ENCODE results near the gene SNAI1.
A peak's percentile ranks its signal among the peaks of the same experiment; 100 is the strongest.

The SNAI1 gene

DNA sequence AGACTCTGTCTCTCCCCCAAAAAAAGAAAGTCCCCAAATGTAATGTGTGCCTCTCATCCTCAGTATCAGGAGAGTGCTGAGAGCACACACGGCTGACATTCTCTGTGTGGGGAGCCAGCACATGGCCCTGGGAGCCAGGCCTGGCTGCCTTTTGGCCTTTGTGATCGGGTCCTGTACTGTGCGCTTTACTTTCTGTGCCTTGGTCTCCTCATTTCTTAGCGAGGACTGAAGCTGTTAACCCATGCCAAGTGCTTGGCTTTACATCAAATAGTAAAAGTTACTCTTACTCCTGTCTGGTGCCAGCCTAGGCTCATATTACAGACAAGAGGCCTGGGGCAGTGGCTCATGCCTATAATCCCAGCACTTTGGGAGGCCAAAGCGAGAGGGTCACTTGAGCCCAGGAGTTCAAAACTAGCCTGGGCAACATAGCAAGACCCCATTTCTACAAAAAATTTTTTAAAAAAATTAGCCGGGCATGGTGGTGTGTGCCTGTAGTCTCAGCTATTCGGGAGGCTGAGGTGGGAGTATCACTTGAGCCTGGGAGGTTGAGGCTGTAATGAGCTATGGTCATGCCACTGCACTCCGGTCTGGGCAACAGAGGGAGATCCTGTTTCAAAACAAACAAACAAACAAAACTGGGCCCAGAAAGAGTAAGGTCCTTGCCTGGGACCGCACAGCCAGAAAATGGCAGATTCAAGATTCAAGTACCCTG, 50.3 kb downstream of the SNAI1 start:
- no peak for DNase-seq

DNA sequence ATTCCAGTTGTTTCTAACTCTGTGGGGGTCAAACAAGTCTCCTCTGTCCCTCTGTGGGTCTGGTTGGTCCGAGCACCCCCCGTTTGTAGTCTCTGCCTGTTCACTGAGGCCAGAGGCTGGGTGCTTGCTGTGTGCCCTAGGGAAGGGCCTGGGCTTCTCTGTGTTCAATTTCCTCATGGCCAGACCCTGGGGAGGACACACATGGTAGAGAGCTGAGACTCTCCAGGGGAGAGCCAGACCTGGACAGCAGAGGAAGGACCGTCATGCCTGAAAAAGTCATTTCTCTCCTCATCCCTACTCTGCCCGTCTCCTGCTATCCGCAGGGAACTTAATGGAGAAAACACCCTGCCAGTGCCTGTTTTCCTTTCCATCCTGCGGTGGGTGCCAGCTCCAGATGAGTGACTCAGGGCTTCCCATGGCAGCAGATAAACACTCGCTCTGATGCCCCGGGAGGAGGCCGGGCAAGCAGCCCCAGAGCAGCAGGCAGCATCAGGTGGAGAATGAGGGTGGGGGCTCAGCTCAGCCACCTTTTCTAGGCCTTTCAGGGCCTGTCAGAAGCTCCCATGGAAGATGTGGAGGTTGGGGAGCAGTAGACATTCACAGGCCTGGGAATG, 51.9 kb downstream of the SNAI1 start:
- DNase-seq, result peak in 2 of 56 donors; percentile 10 to 18

DNA sequence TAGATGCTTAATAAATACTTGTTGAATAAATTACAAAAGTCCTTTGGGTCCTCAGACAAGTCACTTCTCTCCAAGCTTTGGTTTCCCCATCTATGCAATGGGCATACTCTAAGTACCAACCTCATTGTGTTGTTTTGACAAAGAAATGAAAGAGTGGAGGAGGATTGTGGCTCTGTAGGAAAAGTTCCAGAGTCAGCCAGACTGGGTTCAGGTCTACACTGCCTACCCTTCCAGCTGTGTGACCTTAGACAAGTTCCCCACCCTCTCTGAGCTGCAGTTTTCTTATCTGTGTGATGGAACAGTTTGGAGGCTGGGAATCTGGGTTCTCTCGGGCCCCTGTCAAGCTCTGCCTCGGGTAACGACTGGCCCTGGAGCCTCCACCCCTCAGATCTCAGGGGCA, 53.9 kb downstream of the SNAI1 start:
- DNase-seq, result no peak

DNA sequence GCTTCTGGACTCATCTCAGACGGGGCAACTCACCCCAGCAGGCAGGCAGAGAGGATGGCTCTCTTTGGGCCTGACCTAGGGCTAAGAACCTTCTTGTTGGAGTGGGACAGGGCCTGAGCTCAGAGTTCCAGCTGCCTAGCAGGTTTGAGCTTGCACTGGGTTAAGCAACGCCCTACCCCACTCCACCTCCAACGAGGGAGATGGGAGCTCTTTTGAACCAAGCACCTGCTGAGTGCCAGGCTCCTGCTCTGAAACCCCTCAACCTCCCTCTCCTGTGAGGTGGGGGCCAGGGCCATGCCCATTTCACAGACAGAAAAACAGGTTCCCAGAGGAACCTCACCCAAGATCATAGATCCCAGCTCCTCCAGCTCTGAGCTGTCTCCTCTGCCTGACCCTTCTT, 54.3 kb downstream of the SNAI1 start:
- DNase-seq, result no peak

DNA sequence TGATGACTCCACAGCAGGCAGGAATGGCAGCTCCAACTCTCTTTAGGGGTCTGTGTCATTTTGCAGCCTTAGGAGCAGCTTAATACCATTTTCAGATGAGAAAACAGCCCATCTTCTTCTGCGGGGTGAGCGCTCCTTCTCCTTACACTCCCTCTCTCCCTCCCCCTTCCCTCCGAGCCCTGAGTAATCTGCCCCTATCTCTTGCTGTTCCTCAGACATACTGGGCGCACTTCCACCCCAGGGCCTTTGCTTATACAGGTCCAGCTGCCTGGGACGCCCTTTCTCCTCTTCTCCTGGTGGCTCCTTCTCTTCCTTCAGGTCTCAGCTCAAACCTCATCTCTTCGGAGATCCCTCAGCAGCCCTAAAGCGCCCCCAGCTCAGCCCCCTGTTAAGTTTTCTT, 54.8 kb downstream of the SNAI1 start:
- no peak for DNase-seq

DNA sequence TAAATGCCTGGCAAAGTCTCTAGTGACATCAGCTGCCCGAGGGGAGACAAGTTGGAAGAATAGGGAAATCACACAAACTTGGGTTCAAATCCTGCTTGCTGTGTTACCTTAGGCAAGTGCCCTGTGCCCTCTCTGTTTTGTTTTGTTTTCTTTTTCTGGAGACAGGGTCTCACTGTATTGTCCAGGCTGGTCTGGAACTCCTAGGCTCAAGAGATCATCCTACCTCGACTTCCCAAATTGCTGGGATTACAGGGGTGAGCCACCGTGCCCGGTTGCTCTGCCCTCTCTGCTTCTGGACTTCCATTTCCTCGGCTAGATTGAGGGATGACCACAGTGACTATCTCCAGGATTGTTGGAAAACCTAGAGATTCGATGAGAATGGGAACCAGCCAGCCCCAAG, 55.4 kb downstream of the SNAI1 start:
- no peak for DNase-seq
